GM23248 (cell line): ENCODE data around the gene DDX10.

Experiments
- EZH2 ChIP-seq: fragments of 200-600 bp; sonication (generic); IDR thresholded peaks from 2 replicates; pipeline ENCODE4 v1.6.1; 2018; ENCODE audit warnings: antibody characterized with exemption, mild to moderate bottlenecking; ENCODE audit not compliant: insufficient read depth, poor library complexity, severe bottlenecking
- EZH2phosphoT487 ChIP-seq: fragments of 200-600 bp; sonication (generic); IDR thresholded peaks from 2 replicates; pipeline ENCODE4 v1.6.1; 2018; ENCODE audit warnings: antibody characterized with exemption, moderate library complexity, mild to moderate bottlenecking, low read depth; ENCODE audit not compliant: insufficient read depth

- TF ChIP-seq EZH2 (no peak), EZH2phosphoT487 (no peak)
Observed at GRCh38 chr11:108847298-108847990, 182.6 kb downstream of the DDX10 start.
